GM10266 (cell line): ENCODE data around the gene ZACN.
"Not testable (repeated sequence)": the region's sequence is repeated elsewhere in the genome, so short reads cannot be mapped to it uniquely, and the experiment has no call there.

Experiments
- DNase-seq: peaks from one replicate; pipeline ENCODE4 v3.0.0; 2012; ENCODE audit errors: extremely low spot score
- TF ChIP-seq, protein P1 (sequence below): IDR thresholded peaks from 2 replicates; pipeline ENCODE4 v1.5.1; 2012; ENCODE audit warnings: mild to moderate bottlenecking, low read depth; ENCODE audit not compliant: control insufficient read depth, insufficient read depth; ENCODE audit errors: missing control alignments

The ZACN gene

DNA sequence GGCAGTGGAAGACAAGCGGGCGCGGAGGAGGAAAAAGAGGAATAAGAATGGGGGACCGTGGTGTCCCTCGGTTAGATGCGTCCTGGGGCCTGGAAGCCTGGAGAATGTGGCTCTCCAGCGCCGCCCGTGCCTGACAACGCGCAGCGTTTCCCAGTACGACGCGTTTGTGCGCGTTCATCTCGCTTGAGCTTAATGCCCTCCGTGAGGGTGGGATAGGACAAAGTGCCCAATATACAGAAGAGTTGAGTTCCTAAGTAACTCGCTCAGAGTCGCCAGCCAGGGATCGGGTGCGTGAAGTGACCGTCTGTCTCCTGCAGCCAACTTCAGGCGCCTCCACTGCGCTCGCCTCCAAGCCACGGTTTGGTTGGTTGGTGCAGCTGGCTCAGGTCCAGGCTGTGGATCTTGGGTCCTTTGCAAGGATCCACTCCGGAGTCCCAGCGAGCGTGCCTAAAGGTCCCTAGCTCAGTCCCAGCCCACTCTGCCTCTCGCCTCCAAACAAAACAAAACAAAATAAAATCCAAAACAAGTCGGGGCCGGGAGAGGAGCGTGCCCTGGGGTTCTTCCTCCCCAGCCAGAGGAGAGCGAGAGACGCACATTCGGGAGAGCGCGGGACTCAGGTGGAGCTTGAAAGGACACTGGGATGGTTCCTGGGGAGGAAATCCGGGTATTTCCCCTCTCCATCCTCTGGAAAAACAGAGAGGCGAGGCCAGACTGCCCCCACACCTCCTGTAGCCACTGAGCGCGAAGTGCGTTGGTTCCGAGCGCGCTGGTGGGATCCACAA, 3.4 kb upstream of the ZACN start:
- TF ChIP-seq, protein P1, sequence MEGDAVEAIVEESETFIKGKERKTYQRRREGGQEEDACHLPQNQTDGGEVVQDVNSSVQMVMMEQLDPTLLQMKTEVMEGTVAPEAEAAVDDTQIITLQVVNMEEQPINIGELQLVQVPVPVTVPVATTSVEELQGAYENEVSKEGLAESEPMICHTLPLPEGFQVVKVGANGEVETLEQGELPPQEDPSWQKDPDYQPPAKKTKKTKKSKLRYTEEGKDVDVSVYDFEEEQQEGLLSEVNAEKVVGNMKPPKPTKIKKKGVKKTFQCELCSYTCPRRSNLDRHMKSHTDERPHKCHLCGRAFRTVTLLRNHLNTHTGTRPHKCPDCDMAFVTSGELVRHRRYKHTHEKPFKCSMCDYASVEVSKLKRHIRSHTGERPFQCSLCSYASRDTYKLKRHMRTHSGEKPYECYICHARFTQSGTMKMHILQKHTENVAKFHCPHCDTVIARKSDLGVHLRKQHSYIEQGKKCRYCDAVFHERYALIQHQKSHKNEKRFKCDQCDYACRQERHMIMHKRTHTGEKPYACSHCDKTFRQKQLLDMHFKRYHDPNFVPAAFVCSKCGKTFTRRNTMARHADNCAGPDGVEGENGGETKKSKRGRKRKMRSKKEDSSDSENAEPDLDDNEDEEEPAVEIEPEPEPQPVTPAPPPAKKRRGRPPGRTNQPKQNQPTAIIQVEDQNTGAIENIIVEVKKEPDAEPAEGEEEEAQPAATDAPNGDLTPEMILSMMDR, result peak; percentile 3
- peak; percentile 38 for DNase-seq

- TF ChIP-seq, protein P1, result no peak
- DNase-seq, result no peak
Observed at GRCh38 chr17:76076146-76076764, 2.7 kb upstream of the ZACN start.

- DNase-seq, result no peak
- TF ChIP-seq, protein P1, result no peak
Observed at GRCh38 chr17:76076765-76077583, 2.0 kb upstream of the ZACN start.

GRCh38 chr17:76077584-76078110, 1.3 kb upstream of the ZACN start:
- DNase-seq, result no peak
- TF ChIP-seq, protein P1, result no peak

DNA sequence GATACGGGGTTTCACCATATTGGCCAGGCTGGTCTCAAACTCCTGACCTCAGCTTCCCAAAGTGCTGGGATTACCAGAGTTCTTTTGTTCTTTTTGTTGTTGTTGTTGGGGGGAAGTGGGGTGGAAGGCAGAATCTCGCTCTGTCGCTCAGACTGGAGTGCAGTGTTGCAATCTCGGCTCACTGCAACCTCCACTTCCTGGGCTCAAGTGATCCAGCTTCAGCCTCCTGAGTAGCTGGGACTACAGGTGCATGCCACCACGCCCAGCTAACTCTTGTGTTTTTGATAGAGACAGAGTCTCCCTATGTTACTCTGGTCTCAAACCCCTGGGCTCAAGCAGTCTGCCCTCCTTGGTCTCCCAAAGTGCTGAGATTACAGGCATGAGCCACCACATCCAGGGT, 612 bp upstream of the ZACN start:
- DNase-seq, result not testable (repeated sequence)

DNA sequence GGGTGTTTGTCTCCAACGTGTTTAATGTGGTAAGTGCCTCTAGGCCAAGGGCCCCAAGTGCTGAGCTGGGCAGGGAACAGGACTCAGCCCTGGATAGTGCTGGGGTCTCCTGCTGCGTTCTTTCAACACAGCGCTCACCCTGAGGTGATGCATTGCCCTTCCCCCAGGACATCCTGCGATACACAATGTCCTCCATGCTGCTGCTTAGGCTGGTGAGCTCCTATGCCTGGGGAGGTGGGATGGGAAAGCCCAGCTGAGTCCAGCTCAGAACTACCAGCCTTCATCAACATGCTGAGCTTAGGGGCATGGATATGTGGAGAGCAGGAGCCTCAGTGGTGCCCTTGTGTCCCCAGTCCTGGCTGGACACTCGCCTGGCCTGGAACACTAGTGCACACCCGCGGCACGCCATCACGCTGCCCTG, 563 bp downstream of the ZACN start:
- DNase-seq, result no peak
- TF ChIP-seq, protein P1, result no peak

GRCh38 chr17:76079956-76080767, 1.2 kb downstream of the ZACN start:
- TF ChIP-seq, protein P1, result no peak
- no peak for DNase-seq
